Prostate gland (tissue), 2 donors: ENCODE results near the gene DIPK1A. TPM values are rescaled to one million over a fixed set of nuclear protein-coding genes. Genes with fewer than 3 reads are reported as not detected.

Experiments used
- DNase-seq: peaks from one replicate; pipeline ENCODE4 v3.0.0-alpha.2; 2019; ENCODE audit warnings: low spot score
- H3K27ac ChIP-seq, 2 donors: fragments of 200-600 bp; sonication (generic); 2 replicates each; pipeline ENCODE4 v1.5.1; 2017 to 2019
- H3K27me3 ChIP-seq: fragments of 200-600 bp; sonication (generic); replicated peaks from 2 replicates; pipeline ENCODE4 v1.5.1; 2019; ENCODE audit not compliant: insufficient read depth
- H3K36me3 ChIP-seq, 2 donors: fragments of 200-600 bp; sonication (generic); 1 replicate in 1 of 2; 2 replicates in 1 of 2; pipeline versions ENCODE4 v1.5.1 to v1.8.1; 2017 to 2019
- H3K4me1 ChIP-seq: fragments of 200-600 bp; sonication (generic); replicated peaks from 2 replicates; pipeline ENCODE4 v1.5.1; 2019
- H3K4me3 ChIP-seq, 2 donors: fragments of 200-600 bp; sonication (generic); 2 replicates each; pipeline ENCODE4 v1.5.1; 2017 to 2019
- H3K9me3 ChIP-seq: fragments of 200-600 bp; sonication (generic); 2 replicates; pipeline ENCODE4 v1.5.1; 2017
- CTCF ChIP-seq, 4 experiments: fragments of 200-600 bp in 2 of 4; fragments of 450-650 bp in 2 of 4; sonication (generic) in 2 of 4; IDR thresholded peaks; 1 replicate in 3 of 4; 2 replicates in 1 of 4; pipeline ENCODE4 v1.5.1; 2016 to 2019; ENCODE audit warnings: antibody characterized with exemption in 4 of 4, mild to moderate bottlenecking in 2 of 4, moderate library complexity in 2 of 4
- POLR2A ChIP-seq: fragments of 450-650 bp; IDR thresholded peaks from one replicate; pipeline ENCODE4 v1.6.1; 2016; ENCODE audit warnings: antibody characterized with exemption, mild to moderate bottlenecking
- POLR2AphosphoS5 ChIP-seq: sonication (generic); formaldehyde crosslinking; IDR thresholded peaks from one replicate; pipeline ENCODE4 v1.6.1; 2017; ENCODE audit warnings: antibody characterized with exemption
- WGBS: methylation state at CpG from one replicate; pipeline ENCODE4 v1.1.5; 2018; 5-methylcytosine and 5-hydroxymethylcytosine counted together
- intact Hi-C: fragments of 100-400 bp; cut with DNase I; formaldehyde crosslinking; loops from one replicate; pipeline ENCODE4 v1.14.2; 2022
- total RNA-seq, 2 donors: library from RNA; depleted of rRNA; stranded (reverse); fragments of >200 nt; gene quantifications; one replicate each; pipeline ENCODE4 v1.1.0, GENCODE V29; 2016

Gene DIPK1A
- total RNA-seq, 2 donors from 2014 or later, result 9.2 to 22.2 TPM

GRCh38 chr1:92910081-92910480 is 51.2 kb downstream of the DIPK1A start:
- intact Hi-C loops, result no loop called here
- TF ChIP-seq POLR2AphosphoS5 (no peak), POLR2A (no peak), CTCF (IDR thresholded peaks at IDR 0.05) (no peak)
- Histone ChIP-seq H3K36me3 (no peaks in the 10 kb centered on the region), H3K27me3 (no peaks in the 10 kb centered on the region), H3K27ac (no peak overlapping the region), H3K9me3 (no peaks in the 10 kb centered on the region), H3K4me3 (no peak overlapping the region), H3K4me1 (no peaks in the 10 kb centered on the region)
- 38% methylated on average over 4 of the region's 4 CpGs for WGBS
- DNase-seq, result no peak

GRCh38 chr1:92909321-92909720 is 51.9 kb downstream of the DIPK1A start:
- intact Hi-C loops, result no loop called here
- Histone ChIP-seq H3K27ac (no peak overlapping the region), H3K9me3 (no peaks in the 10 kb centered on the region), H3K4me1 (no peaks in the 10 kb centered on the region), H3K4me3 (no peak overlapping the region), H3K36me3 (no peaks in the 10 kb centered on the region), H3K27me3 (no peaks in the 10 kb centered on the region)
- no peak for TF ChIP-seq POLR2A
- no peak for TF ChIP-seq POLR2AphosphoS5
- no peak for TF ChIP-seq CTCF (IDR thresholded peaks at IDR 0.05)
- DNase-seq, result no peak
- WGBS, result 53% methylated on average over 3 of the region's 3 CpGs

- intact Hi-C loops, result no loop called here
- no peak for DNase-seq
- H3K27ac ChIP-seq, result no peak overlapping the region
- 84% methylated on average over 2 of the region's 2 CpGs for WGBS
- H3K4me3 ChIP-seq, result no peak overlapping the region
- TF ChIP-seq POLR2A (no peak), CTCF (IDR thresholded peaks at IDR 0.05) (no peak), POLR2AphosphoS5 (no peak)
- H3K4me1 ChIP-seq, result no peaks in the 10 kb centered on the region
- H3K27me3 ChIP-seq, result no peaks in the 10 kb centered on the region
- H3K36me3 ChIP-seq, result no peaks in the 10 kb centered on the region
- H3K9me3 ChIP-seq, result no peaks in the 10 kb centered on the region
Measured at GRCh38 chr1:92907949-92908684, 53.1 kb downstream of the DIPK1A start.

- no peaks in the 10 kb centered on the region for H3K36me3 ChIP-seq
- H3K9me3 ChIP-seq, result no peaks in the 10 kb centered on the region
- no peaks in the 10 kb centered on the region for H3K27me3 ChIP-seq
- TF ChIP-seq CTCF (IDR thresholded peaks at IDR 0.05), result no peak
- TF ChIP-seq POLR2A, result no peak
- no peak for TF ChIP-seq POLR2AphosphoS5
- H3K4me3 ChIP-seq, result no peak overlapping the region
- no peak for DNase-seq
- WGBS, result 92% methylated on average over 1 of the region's 1 CpG
- intact Hi-C loops, result no loop called here
- H3K4me1 ChIP-seq, result no peaks in the 10 kb centered on the region
- H3K27ac ChIP-seq, result no peak overlapping the region
Measured at GRCh38 chr1:92903765-92904164, 57.5 kb downstream of the DIPK1A start.

GRCh38 chr1:92902406-92902744 is 58.9 kb downstream of the DIPK1A start:
- Histone ChIP-seq H3K9me3 (no peaks in the 10 kb centered on the region), H3K27me3 (no peaks in the 10 kb centered on the region), H3K36me3 (no peaks in the 10 kb centered on the region), H3K4me3 (no peak overlapping the region), H3K4me1 (no peaks in the 10 kb centered on the region), H3K27ac (no peak overlapping the region)
- intact Hi-C loops, result no loop called here
- DNase-seq, result no peak
- no CpG with 5 or more reads among the region's 1 CpG for WGBS
- TF ChIP-seq CTCF (IDR thresholded peaks at IDR 0.05) (no peak), POLR2A (no peak), POLR2AphosphoS5 (no peak)
